Endothelial cell (in vitro differentiated cells): ENCODE results near the gene LMF1. TPM values are rescaled to one million over a fixed set of nuclear protein-coding genes. Genes with fewer than 3 reads are reported as not detected.

Source experiments
- DNase-seq: peaks from one replicate; pipeline ENCODE4 v3.0.0; 2021; ENCODE audit warnings: low spot score
- H3K27ac Mint-ChIP-seq: one replicate; pipeline ENCODE4 v1.8.0; 2021; ENCODE audit warnings: mixed read lengths, inconsistent platforms; ENCODE audit not compliant: unreplicated experiment
- H3K27me3 Mint-ChIP-seq: one replicate; pipeline ENCODE4 v1.8.0; 2021; ENCODE audit warnings: mild to moderate bottlenecking, moderate library complexity, mixed read lengths, inconsistent platforms; ENCODE audit not compliant: unreplicated experiment
- H3K36me3 Mint-ChIP-seq: one replicate; pipeline ENCODE4 v1.8.0; 2021; ENCODE audit warnings: mild to moderate bottlenecking, low read depth, mixed read lengths, inconsistent platforms; ENCODE audit not compliant: unreplicated experiment
- H3K4me1 Mint-ChIP-seq: one replicate; pipeline ENCODE4 v1.8.0; 2021; ENCODE audit warnings: mild to moderate bottlenecking, mixed read lengths, inconsistent platforms; ENCODE audit not compliant: unreplicated experiment
- H3K4me3 Mint-ChIP-seq: one replicate; pipeline ENCODE4 v1.8.0; 2021; ENCODE audit warnings: mild to moderate bottlenecking, mixed read lengths, inconsistent platforms; ENCODE audit not compliant: unreplicated experiment
- H3K9me3 Mint-ChIP-seq: one replicate; pipeline ENCODE4 v1.8.0; 2021; ENCODE audit warnings: mixed read lengths, inconsistent platforms; ENCODE audit not compliant: unreplicated experiment
- CTCF ChIP-seq: fragments of 200-600 bp; sonication (generic); IDR thresholded peaks from one replicate; pipeline ENCODE4 v1.5.0; 2021; ENCODE audit warnings: antibody characterized with exemption; ENCODE audit not compliant: unreplicated experiment
- total RNA-seq: library from RNA; stranded (reverse); fragmentation: NEBNext Ultra II Directional; extraction: Animal tissue kit (Norgen Biotek cat#: 25700); gene quantifications from one replicate; pipeline ENCODE4 v1.2.1, GENCODE V29; 2021; ENCODE audit not compliant: unreplicated experiment

LMF1 gene
- total RNA-seq, 1 donor from 2014 or later, result 21.7 TPM

GRCh38 chr16:909281-910000, 61.3 kb downstream of the LMF1 start:
- H3K4me1 Mint-ChIP-seq, result peaks cover 3% of the 10 kb centered on the region
- H3K4me3 Mint-ChIP-seq, result no peak overlapping the region
- H3K9me3 Mint-ChIP-seq, result no peaks in the 10 kb centered on the region
- no peak overlapping the region for H3K27ac Mint-ChIP-seq
- no peak for DNase-seq
- H3K27me3 Mint-ChIP-seq, result peaks cover 15% of the 10 kb centered on the region
- no peak for TF ChIP-seq CTCF
- H3K36me3 Mint-ChIP-seq, result peaks cover 24% of the 10 kb centered on the region

- H3K27ac Mint-ChIP-seq, result no peak overlapping the region
Observed at GRCh38 chr16:908526-909155, 62.1 kb downstream of the LMF1 start.

GRCh38 chr16:907842-908241, 62.9 kb downstream of the LMF1 start:
- Mint-ChIP-seq H3K27ac (no peak overlapping the region), H3K36me3 (peaks cover 24% of the 10 kb centered on the region), H3K4me3 (no peak overlapping the region), H3K27me3 (peaks cover 15% of the 10 kb centered on the region), H3K4me1 (peaks cover 3% of the 10 kb centered on the region), H3K9me3 (no peaks in the 10 kb centered on the region)
- no peak for TF ChIP-seq CTCF
- DNase-seq, result no peak

More at GRCh38 chr16:908526-909155, 62.1 kb downstream of the LMF1 start:
- Mint-ChIP-seq H3K9me3 (no peaks in the 10 kb centered on the region), H3K27me3 (peaks cover 15% of the 10 kb centered on the region), H3K4me3 (no peak overlapping the region), H3K36me3 (peaks cover 24% of the 10 kb centered on the region), H3K4me1 (peaks cover 3% of the 10 kb centered on the region)
- TF ChIP-seq CTCF, result no peak
- no peak for DNase-seq

- Mint-ChIP-seq H3K9me3 (no peaks in the 10 kb centered on the region), H3K27ac (no peak overlapping the region), H3K4me3 (no peak overlapping the region)
Observed at GRCh38 chr16:907361-907760, 63.4 kb downstream of the LMF1 start.

More at GRCh38 chr16:907361-907760, 63.4 kb downstream of the LMF1 start:
- no peak for DNase-seq
- Mint-ChIP-seq H3K4me1 (peaks cover 3% of the 10 kb centered on the region), H3K27me3 (peaks cover 15% of the 10 kb centered on the region), H3K36me3 (peaks cover 24% of the 10 kb centered on the region)
- no peak for TF ChIP-seq CTCF
